T-helper 1 cell (primary cell): Measurements from ENCODE around the gene INTS11.

Source experiments
- DNase-seq, 5 donors: peaks; one replicate each; pipeline ENCODE4 v3.0.0-alpha.2; 2012 to 2020

INTS11 gene

DNA sequence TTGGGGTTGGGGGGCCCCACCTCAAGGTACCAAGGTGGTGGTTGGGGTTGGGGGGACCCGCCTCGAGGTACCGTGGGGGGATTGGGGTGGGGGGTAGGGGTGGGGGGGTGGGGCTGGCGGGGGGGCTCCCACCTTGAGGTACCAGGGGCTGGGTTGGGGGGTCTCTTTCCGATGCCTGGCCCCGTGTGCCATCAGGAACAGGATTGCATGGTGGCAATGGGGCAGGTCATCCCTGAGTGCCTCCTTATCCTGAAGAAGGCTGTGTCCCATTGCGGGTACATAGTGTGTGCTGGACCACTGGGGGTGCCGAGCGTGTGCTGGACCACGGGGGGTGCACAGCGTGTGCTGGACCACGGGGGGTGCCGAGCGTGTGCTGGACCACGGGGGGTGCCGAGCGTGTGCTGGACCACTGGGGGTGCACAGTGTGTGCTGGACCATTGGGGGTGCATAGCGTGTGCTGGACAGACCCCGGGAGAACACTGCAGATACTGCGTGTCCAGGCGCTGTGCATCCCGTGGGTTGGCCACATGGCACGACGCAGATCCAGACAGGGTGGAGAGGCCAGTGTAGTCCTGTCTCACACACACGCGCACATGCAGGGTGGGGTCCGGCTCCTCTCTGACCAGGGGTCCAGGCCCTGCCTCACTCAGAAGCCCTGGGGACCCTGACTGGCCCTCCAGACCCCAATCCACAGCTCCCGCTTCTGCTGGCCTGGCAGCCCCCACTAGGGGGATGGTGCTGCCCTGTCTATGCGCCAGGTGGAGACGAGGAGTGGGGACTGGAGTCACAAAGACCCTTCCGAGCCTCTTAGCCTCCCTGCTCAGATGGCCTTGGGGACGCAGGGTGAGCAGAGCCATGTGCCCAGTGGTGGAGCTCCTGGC lies 40.0 kb downstream of the INTS11 start:
- DNase-seq, result no peak

DNA sequence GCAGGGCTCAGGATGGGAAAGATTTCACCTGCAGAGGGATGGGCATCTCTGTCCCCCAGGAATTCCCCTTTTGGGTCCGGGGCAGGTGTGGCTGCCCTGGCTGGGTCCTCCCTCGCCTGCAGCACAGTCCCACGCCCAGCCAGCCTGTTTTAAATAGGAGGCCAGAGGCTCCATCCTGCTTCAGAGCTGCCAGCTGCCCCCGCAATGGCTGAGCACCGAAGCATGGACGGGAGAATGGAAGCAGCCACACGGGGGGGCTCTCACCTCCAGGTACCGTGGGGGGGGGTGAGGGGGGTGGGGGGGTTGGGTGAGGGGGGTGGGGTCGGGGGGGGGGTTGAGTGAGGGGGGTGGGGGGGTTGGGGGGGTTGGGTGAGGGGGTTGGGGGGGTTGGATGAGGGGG lies 40.6 kb downstream of the INTS11 start:
- DNase-seq, result no peak

DNA sequence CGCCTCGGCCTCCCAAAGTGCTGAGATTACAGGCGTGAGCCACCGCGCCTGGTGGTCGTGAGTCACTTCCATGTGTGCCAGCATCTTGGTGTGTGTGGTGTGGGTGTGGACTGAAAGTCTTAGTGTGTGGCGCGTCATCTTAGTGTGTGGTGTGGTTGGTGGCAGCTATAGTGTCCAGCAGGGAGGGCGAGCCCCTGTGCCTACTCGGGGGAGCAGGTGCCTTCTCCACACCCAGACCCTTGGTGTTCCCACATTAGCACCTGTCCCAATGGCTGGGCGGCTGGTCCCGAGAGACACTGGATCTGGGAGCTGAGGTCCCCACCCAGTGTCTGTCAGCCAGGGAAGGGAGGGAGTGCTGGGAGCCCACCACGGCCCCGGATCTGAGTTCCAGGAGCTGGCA lies 41.5 kb downstream of the INTS11 start:
- no peak for DNase-seq

DNA sequence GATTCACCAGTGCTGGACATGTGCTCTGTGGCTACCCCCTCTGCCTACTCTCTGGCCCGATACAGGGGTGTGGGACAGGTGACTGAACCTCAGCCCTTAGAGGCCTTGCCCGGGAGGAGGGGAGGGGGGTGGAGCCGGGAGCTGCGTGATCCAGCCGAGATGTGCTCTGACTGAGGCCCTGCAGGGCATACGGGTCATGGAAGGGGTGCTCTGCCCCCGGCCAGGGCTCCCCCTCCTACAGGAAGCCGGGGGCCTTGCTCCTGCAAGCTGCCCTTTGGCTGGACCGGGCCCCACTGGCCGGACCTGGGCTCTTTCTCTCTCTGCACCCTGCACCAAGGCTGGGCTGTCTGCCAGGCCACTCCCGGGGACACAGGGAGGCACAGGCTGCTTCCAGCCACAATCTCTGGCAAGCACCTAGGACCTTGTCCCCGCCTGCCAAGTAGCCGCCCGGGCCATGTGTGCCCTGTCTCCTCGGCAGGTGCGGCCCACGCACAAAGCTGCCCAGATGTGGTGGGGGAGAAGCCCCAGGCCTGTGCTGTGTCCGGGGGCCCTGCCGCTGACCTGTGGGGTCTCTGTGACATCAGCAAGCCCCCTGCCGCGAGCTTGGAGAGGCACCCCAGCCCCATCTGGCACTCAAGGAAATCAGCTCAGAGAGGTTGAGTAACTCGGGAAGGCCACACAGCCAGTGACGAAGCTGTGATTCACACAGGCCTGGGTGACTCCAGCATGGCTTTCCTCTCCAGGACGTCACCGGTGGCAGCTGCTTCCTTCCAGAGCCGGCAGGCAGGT lies 42.7 kb downstream of the INTS11 start:
- no peak for DNase-seq

DNA sequence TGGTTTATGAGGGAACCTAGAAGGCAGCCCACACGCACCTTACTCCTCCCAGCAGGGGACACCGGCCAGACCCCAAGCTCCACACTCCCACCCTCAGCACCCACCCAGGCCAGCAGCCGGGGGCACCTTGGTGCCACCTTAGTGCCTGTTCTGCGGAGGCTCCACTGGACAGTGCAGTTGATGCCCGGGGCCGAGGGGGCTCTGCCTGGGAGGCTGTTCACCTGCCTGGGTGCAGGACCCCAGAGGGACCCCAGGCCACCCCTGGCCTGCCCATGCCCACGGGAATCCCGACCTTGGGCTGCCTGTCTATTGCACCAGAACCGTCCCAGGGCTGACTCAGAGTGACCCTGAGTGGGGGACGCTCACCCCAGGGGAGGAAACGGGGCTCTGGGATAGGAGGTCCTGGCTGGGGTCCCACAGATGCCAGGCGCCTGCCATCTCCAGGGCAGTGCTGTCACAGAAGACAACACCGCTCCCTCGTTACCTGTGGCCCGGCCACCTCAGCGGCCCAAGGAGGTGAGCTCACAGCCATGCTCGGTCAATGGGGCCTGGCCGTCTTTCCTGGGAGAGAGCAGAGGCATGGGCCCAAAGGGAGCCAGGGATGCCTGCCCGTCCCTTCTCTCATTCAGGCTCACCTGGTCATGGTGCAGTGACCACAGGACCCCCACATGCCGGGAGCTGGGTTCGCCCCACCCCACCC lies 43.5 kb downstream of the INTS11 start:
- no peak for DNase-seq

DNA sequence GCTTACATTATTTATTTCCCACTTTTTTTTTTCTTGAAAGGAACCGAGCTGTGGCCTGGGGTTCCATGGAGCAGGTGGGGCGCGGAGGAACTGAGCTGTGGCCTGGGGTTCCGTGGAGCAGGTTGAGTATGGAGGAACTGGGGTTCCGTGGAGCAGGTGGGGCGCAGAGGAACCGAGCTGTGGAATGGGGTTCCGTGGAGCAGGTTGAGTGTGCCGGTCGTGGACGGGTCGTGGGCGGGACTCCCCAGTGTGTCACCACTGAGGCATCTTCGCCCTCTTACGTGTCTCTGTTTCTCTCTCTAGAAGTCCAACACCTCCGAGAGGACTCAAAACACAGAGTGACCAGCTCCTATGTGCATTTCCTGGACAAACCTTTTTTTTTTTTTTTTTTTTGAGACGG lies 45.4 kb downstream of the INTS11 start:
- no peak for DNase-seq

DNA sequence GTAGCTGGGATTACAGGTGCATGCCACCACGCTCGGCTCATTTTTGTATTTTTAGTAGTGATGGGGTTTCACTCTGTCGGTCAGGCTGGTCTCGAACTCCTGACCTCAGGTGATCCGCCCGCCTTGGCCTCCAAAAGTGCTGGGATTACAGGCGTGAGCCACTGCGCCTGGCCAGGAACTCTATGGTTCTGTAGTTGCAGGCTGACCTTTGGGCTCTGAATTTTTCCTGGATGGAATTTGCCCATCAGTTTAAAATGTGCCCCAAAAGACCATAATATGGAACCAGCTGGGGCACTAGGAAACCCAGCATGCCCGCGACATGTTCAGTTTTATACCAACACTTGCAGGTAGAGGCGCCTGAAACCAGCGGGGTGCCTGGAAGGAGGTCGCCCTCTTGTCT lies 45.8 kb downstream of the INTS11 start:
- no peak for DNase-seq

DNA sequence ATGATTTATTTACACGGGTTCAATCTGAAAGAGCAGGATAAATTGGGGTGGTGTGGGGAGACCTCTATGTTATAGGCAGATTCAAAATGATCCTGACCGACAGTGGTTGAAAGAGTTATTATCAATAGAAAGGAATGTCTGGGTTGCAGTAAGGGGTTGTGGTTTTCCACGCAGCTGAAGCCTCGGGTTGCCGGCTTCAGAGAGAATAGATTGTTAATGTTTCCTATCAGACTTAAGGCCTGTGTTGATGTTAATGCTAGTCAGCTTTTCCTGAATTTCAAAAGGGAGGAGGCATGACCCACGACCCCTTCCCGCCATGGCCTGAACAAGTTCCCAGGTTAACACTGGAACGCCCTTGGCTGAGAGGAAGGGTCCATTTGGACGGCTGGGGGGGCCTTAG lies 48.6 kb downstream of the INTS11 start:
- no peak for DNase-seq

DNA sequence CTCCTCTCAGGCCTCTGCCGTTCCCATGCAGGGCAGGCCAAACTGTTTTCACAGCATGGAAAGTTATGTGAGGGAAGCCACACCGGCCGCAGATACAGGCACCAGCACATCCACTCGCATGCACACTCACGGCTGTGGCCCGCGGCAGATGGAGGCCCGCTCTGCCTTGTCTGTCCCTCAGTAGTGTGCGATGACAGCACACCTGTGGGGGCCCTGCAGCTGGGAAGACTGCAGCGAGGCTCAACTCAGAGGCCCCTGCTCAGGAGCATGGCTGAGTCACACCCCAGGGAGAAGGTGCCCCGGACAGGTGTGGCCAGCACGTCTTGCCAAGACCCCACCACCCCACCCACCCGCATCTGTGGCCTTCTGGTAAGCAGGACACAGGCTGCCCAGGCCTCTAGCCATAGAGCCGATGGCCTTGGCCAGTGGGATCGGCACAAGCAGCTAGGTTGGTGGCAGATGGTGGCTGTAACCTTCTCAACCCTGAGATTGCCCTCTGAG lies 49.5 kb downstream of the INTS11 start:
- no peak for DNase-seq

DNA sequence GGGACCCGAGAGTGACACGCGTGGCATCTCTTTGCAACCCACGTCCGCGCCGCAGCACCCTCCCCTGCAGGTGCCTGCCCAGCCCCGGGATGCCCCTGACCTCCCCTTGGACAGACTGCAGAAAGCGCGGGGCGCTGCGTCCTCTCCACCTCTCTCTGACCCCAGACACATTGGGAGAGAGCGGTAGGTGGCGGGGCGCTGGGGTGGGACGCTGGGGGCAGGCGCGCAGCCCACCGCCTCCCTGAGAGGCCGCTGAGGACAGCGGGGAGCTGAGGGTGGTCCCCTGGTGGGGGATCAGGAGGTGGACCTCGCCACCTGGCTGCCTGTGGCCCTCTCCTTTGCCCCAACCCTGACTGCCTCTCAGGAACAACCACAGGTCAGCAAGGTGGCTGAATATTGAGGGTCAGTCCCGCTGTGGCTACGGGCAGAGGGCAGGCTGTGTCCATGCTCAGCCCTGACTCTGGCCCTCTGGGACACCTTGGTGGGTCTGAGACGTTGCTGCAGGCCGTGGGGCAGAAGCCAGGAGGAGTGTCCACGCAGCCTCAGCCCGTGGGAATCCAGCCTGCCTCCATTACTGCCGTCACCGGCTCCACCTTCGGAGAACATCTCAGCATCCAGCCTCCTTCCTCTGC lies 50.0 kb downstream of the INTS11 start:
- no peak for DNase-seq

DNA sequence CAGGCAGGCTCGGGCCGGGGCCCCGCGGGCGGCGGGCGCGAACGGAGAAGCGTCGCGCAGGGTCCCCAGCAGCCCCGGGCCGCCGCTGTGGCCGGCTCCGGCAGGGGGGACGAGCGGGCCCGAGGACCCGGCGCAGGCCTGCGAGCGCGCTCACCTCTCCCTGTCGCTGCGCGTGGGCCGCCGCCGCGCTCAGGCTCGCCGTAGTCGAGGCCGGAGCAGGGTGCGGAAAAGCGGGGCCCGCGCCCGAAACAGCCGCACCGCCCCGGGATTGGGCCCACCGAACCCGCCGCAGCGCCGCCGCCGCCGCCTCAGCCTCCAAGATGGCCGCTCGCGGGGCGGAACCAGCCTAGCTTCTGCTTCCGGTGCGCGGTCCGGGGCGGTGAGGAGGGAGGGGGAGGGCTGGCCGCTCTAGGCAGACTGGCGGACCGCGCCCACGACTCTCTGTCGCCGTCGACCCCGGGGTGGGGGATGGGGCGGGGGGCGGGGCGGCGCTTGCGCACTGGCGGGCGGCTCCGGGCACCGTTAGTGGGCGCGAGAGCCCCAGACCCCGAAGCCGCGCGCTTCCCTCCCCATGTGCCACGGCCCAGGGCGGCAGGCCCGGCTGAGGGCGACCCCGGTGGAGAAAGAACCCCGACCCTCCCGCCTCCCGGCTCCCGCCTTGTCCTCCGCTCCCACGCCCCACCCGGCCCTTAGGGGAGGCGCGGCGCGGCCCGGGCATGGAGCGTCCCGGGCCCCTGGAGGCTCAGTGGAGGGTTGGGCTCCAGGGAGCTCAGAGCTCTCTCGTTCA lies 50.8 kb downstream of the INTS11 start, which contains the start of gene UBE2J2:
TSS of gene UBE2J2 (minus strand) at position 343 of the 787 bp plus-strand sequence. CDS start 5,862 bp downstream, outside the sequence.
- DNase-seq, result peak; percentile 89 to 93 (median 92)

DNA sequence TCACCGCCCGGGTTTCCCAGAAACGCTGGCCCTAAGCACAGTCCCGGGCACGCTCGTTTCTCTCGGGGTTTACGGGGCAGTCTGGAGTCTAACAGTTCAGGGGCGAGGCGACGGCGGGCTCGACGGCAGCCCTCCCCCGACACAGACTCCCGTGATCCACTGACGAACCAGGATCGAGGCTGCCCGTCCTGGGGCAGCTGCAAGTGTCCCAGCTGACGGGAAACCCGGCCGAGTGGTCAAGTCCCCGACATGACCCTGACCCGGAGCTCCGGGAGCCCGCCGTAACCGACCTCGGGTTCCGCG lies 51.3 kb downstream of the INTS11 start:
- DNase-seq, result no peak

DNA sequence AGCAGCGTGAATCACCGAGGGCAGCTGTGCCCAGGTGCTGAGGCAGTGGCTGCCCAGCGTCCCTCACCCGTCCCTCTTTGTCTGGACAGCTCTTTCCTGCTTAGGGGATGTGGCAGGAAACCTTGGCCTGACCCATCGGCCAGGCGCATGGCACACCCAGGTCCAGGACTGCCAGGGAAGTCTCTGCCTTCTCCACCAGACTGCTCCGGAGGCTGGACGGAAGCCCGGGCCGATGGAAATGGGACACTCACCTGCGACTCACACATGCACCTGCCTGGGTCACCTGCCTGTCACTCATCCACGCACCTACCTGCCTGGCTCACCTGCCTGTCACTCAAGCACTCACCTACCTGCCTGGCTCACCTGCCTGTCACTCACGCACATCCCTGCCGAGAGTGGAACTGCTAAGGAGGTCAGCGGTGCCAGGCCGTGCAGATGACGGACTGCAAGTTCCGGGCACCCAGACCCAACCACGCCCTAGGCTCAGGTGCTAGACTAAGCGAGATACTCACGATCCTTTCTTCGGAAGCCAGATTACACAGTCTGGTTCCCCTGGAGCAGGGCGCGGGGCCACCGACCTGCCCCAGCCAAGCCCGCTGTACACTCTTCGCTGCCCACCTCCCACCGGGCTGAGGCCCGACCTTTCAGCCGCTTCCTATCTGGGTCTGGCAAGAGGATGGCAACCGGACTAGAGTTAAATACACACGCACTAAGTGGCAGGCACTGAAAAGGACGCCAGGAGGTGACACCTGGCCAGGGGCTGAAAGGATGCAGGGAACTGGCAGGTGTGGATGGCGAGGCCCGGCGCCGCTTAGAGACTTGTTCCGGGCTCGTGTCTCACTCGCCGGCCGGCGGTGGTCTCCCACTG lies 51.9 kb downstream of the INTS11 start:
- DNase-seq, result no peak

DNA sequence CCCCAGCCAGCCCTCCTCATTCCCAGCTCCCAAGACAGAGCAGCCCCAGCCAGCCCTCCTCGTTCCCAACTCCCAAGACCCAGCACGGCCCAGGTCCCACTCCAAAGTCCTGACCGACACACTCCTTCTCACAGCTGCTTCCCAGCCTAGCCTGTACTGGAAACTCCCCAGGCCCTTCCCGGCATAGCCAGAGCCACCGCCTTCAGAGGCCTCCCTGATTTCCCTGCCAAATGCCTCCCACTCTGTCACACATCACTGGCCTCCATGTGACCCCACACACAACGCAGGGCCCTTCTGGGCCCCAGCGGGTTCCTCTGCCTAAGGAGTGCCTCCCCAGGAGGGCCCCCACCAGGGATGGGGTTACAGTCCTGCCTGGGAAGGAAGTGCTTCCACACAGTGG lies 53.6 kb downstream of the INTS11 start:
- no peak for DNase-seq

DNA sequence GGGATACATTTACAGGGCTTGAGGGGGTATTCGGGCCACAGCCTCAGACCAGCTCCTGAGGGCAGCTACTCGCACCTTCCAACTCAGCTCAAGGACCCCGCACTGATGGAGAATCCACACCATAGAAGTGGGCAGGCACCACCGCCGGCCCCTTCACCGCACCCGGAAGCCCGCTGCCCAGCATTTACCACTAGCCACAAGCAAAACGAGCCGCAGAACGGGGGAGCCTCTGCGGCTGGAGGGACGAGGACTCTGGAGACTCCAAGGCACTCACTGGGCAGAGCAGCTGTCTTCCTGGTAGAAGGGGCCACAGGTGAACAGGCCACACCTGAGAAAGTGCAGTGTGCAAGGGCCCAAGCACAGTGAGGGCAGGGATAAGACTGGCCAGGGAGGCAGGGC lies 56.2 kb downstream of the INTS11 start:
- DNase-seq, result no peak

DNA sequence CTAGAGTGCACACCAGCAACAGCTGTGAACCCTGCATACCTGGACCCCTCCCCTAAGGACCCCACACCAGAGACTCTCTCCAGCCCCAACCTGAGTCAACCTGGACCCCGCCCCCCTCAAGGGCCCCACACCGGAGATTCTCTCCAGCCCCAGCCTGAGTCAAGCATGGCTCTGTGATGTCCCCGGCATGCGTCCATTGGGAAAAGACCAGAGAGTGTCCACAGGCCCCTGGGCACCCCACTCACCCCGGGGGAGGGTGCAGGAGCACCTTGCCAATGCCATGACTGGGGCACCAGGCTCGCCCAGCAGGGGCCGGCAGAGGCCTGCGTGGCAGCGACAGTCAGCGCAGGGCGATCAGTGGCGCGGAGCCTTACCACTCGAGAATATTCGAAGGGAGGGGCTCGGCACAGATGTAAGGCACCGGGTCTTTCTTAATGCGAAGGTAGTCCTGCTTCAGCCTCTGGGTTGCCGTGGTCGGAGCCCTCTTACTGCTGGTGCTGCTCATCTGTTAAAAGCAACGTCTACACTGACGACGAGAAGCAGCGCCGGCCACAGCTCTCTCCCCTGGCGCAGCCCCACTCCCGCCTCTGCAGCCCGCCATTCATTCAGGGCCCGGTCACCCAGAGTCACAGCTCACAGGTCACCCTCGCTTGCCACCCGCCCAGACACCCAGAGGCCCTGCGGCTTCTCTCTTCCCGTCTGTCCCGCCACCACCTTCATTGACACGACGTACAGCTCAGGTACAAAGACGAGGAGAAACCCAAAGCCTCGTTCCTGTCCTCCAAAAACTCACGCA lies 56.8 kb downstream of the INTS11 start:
- no peak for DNase-seq

DNA sequence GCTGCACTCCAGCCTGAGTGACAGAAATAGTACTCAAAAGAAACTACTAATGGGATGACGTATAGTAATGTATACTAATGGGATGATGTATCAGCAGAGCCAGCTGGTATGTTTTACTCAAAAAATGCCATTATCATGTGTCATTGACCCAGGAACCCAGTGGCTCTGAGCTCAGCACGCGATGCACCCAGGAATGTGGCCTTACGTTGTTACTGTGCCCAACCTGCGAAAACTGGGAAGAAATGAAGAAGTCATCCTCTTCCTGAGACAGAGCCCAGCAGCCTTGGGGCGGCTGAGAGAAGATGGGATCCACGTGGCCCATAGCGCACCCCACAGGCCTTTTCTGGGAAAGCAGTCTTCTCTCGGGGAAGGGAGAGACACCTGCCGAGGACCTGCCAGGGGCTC lies 59.6 kb downstream of the INTS11 start:
- DNase-seq, result no peak

DNA sequence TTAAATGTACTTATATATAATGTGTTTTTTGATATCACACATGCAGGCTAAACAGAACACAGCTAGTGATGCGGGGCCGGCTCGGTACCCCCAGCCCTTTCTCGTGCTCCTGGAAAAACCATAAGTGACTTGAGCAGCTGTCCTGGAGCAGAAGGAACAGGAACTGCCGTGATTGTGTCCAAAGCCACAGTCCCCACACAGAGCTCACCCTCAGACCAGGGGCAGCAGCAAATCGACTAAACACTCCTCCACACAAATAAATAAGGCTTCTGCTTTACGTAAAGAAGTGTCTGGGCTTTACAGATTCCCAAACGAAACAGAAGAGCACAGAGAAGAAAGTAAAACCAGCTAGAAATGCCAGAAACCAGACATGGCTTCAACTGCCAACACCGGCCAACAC lies 60.4 kb downstream of the INTS11 start:
- DNase-seq, result no peak

DNA sequence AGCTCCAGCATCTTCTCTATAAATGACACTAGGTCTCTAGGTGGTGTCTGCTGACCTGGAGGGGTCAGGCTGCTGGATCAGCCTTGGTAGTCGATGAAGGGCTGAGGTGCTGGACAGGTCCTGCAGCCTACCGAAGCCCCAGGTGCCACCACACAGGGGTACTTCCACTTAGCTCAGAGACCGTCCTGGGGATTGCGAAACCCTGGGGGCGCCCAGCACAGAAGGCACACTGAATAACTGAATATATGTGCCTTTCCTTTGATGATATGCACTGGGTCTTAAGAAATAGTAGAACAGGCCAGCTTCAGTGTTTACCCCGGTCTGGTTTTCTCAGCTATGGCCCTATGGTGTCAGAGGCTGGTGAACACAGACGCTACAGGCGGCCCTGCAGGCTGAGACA lies 61.7 kb downstream of the INTS11 start:
- no peak for DNase-seq

DNA sequence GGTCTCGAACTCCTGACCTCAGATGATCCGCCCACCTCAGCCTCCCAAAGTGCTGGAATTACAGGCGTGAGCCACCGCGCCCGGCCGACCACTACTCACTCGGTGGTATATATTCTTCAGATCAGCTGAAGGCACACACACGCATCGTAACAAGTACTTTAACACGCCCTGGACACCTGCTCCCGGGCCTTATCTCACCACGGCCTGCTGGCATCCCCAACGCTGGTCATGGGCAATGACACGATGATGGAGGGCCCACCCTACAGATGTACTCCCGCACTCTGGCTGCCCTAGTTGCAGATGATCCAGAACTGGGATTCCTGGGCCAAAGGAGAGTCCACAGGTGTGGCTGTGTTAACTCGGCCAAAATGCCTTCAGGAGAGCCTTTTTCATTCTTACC lies 62.4 kb downstream of the INTS11 start:
- no peak for DNase-seq
